MM.1S (cell line): ENCODE results near the gene MOXD1.

Source experiments
- DNase-seq: peaks from one replicate; pipeline ENCODE4 v3.0.0-alpha.2; 2015
- H2AFZ ChIP-seq: fragments of 300-600 bp; sonication (generic); 2 replicates; pipeline ENCODE4 v1.6.0; 2016; ENCODE audit warnings: antibody characterized with exemption, low read length
- H3F3A ChIP-seq: fragments of 300-600 bp; sonication (generic); 2 replicates; pipeline ENCODE4 v1.6.1; 2016; ENCODE audit warnings: mild to moderate bottlenecking, antibody characterized with exemption, low read length, moderate library complexity, mixed read lengths; ENCODE audit not compliant: insufficient read depth
- H3K27ac ChIP-seq: fragments of 300-600 bp; sonication (generic); 2 replicates; pipeline ENCODE4 v1.5.1; 2016; ENCODE audit warnings: mild to moderate bottlenecking, low read length
- H3K27me3 ChIP-seq: fragments of 300-600 bp; sonication (generic); replicated peaks from 2 replicates; pipeline ENCODE4 v1.6.0; 2016; ENCODE audit warnings: low read length; ENCODE audit not compliant: insufficient read depth
- H3K36me3 ChIP-seq: fragments of 300-600 bp; sonication (generic); replicated peaks from 2 replicates; pipeline ENCODE4 v1.6.1; 2016; ENCODE audit warnings: mild to moderate bottlenecking, low read length, mixed read lengths; ENCODE audit not compliant: insufficient read depth
- H3K4me1 ChIP-seq: fragments of 300-600 bp; sonication (generic); 2 replicates; pipeline ENCODE4 v1.6.1; 2016; ENCODE audit warnings: low read length, mixed read lengths
- H3K4me2 ChIP-seq: fragments of 300-600 bp; sonication (generic); 2 replicates; pipeline ENCODE4 v1.6.0; 2016; ENCODE audit warnings: low read depth, low read length
- H3K4me3 ChIP-seq: fragments of 300-600 bp; sonication (generic); 2 replicates; pipeline ENCODE4 v1.5.1; 2016; ENCODE audit warnings: low read length, mixed read lengths
- H3K79me2 ChIP-seq: fragments of 300-600 bp; sonication (generic); 2 replicates; pipeline ENCODE4 v1.6.1; 2016; ENCODE audit warnings: mixed run types, low read length, mixed read lengths
- H3K9ac ChIP-seq: fragments of 300-600 bp; sonication (generic); 2 replicates; pipeline ENCODE4 v1.6.1; 2016; ENCODE audit warnings: low read length, mixed read lengths
- H3K9me2 ChIP-seq: fragments of 300-600 bp; sonication (generic); replicated peaks from 2 replicates; pipeline ENCODE4 v1.6.1; 2016; ENCODE audit warnings: mild to moderate bottlenecking, low read length, mixed read lengths; ENCODE audit not compliant: insufficient read depth
- H3K9me3 ChIP-seq: fragments of 300-600 bp; sonication (generic); replicated peaks from 2 replicates; pipeline ENCODE4 v1.6.1; 2016; ENCODE audit warnings: mild to moderate bottlenecking, low read length, mixed read lengths; ENCODE audit not compliant: insufficient read depth
- H4K20me1 ChIP-seq: fragments of 300-600 bp; sonication (generic); 2 replicates; pipeline ENCODE4 v1.6.1; 2016; ENCODE audit warnings: mild to moderate bottlenecking, low read length, moderate library complexity, mixed read lengths; ENCODE audit not compliant: insufficient read depth
- EZH2 ChIP-seq: fragments of 300-600 bp; sonication (generic); optimal IDR thresholded peaks from 2 replicates; pipeline ENCODE3; 2017; ENCODE audit warnings: low read depth, mild to moderate bottlenecking, antibody characterized with exemption, low read length, mixed read lengths
- EZH2phosphoT487 ChIP-seq: fragments of 300-600 bp; sonication (generic); IDR thresholded peaks from 2 replicates; pipeline ENCODE4 v1.6.1; 2018; ENCODE audit warnings: antibody characterized with exemption, low read length
- TF ChIP-seq, protein P1 (sequence below): fragments of 300-600 bp; sonication (generic); IDR thresholded peaks from 2 replicates; pipeline ENCODE4 v1.5.1; 2016; ENCODE audit warnings: antibody characterized with exemption, low read length, mixed read lengths

The MOXD1 gene

DNA sequence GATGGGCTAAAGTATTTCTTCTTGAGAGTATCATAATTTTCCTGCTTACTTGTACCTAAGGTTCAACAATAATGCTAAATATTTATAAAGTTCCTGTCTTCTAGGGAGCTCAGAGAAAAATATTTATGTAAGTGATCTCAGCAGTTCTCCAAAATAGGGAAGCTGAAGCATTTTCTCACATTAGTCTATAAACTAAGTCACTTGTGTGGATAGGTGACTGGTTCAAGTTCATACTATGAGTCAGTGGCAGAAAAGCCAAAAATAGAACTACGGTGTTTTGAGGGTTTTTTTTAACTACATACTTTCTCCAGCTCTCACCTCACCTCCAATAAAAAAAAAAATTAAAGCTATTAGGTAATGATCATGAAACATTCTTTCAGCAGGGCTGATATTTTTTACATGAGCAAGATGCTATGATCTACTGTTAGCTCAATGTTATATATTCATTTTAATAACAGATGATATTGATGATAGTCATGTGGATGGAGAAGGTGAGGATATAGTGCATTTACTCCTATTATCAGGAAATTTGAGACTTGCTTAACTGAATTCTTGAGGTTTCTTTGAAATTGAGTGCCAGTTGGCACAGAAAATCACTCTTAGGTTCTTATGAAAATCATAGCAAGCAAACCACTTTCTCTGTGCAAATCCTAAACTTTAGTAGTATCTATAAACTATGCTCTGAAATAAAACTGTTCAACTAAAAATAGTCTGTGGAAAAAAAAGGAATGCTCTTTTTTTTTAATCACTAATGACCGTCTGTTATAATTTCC lies 4.1 kb upstream of the MOXD1 start:
- Histone ChIP-seq H3K27me3 (no peaks in the 10 kb centered on the region), H3K4me2 (peak overlapping the region; percentile 60), H3K79me2 (no peaks in the 10 kb centered on the region), H3K9me2 (no peaks in the 10 kb centered on the region), H3K4me3 (no peak overlapping the region), H3K27ac (no peak overlapping the region), H4K20me1 (no peaks in the 10 kb centered on the region), H2AFZ (no peak overlapping the region), H3K9me3 (no peaks in the 10 kb centered on the region), H3K4me1 (peaks cover 27% of the 10 kb centered on the region), H3F3A (peaks cover 3% of the 10 kb centered on the region; the same call in 1 of the 2 replicates), H3K36me3 (no peaks in the 10 kb centered on the region), H3K9ac (no peak overlapping the region)
- DNase-seq = peak; percentile 45
- TF ChIP-seq, protein P1, sequence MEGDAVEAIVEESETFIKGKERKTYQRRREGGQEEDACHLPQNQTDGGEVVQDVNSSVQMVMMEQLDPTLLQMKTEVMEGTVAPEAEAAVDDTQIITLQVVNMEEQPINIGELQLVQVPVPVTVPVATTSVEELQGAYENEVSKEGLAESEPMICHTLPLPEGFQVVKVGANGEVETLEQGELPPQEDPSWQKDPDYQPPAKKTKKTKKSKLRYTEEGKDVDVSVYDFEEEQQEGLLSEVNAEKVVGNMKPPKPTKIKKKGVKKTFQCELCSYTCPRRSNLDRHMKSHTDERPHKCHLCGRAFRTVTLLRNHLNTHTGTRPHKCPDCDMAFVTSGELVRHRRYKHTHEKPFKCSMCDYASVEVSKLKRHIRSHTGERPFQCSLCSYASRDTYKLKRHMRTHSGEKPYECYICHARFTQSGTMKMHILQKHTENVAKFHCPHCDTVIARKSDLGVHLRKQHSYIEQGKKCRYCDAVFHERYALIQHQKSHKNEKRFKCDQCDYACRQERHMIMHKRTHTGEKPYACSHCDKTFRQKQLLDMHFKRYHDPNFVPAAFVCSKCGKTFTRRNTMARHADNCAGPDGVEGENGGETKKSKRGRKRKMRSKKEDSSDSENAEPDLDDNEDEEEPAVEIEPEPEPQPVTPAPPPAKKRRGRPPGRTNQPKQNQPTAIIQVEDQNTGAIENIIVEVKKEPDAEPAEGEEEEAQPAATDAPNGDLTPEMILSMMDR = no peak
- TF ChIP-seq EZH2 = no peak
- no peak for TF ChIP-seq EZH2phosphoT487

- Histone ChIP-seq H4K20me1 (no peaks in the 10 kb centered on the region), H3K79me2 (no peaks in the 10 kb centered on the region), H3K27me3 (no peaks in the 10 kb centered on the region), H3K9me2 (no peaks in the 10 kb centered on the region), H3K4me1 (peaks cover 27% of the 10 kb centered on the region), H3K4me3 (peak overlapping the region; percentile 14), H3K36me3 (no peaks in the 10 kb centered on the region), H3K27ac (no peak overlapping the region), H3K9ac (no peak overlapping the region), H3K9me3 (no peaks in the 10 kb centered on the region), H3K4me2 (peak overlapping the region; percentile 60), H2AFZ (no peak overlapping the region), H3F3A (peaks cover 3% of the 10 kb centered on the region; the same call in 1 of the 2 replicates)
- TF ChIP-seq EZH2phosphoT487 = no peak
- no peak for TF ChIP-seq EZH2
- TF ChIP-seq, protein P1 = no peak
- no peak for DNase-seq
Measured at GRCh38 chr6:132404736-132405135, 3.5 kb upstream of the MOXD1 start.

GRCh38 chr6:132404330-132404729 lies 3.1 kb upstream of the MOXD1 start:
- peak overlapping the region; percentile 60 for H3K4me2 ChIP-seq
- DNase-seq = no peak
- no peak overlapping the region for H2AFZ ChIP-seq
- H3K9me2 ChIP-seq = no peaks in the 10 kb centered on the region
- no peaks in the 10 kb centered on the region for H3K36me3 ChIP-seq
- H3K27me3 ChIP-seq = no peaks in the 10 kb centered on the region
- no peak for TF ChIP-seq EZH2
- TF ChIP-seq, protein P1 = no peak
- no peaks in the 10 kb centered on the region for H4K20me1 ChIP-seq
- no peaks in the 10 kb centered on the region for H3K9me3 ChIP-seq
- no peak overlapping the region for H3K27ac ChIP-seq
- peaks cover 27% of the 10 kb centered on the region for H3K4me1 ChIP-seq
- peak overlapping the region; percentile 14 for H3K4me3 ChIP-seq
- peaks cover 3% of the 10 kb centered on the region; the same call in 1 of the 2 replicates for H3F3A ChIP-seq
- no peaks in the 10 kb centered on the region for H3K79me2 ChIP-seq
- H3K9ac ChIP-seq = no peak overlapping the region
